ENCODE data around the gene SNORC. TPM values are rescaled to one million over a fixed set of nuclear protein-coding genes. Genes with fewer than 3 reads are reported as not detected.

SNORC gene
- polyA plus RNA-seq, 3 donors: 0.61 TPM; not detected in 2

- Histone ChIP-seq H3K4me3 (replicated peaks in 1 of 3; ENCODE audit: low read depth in 2 of 3, low read length in 3 of 3) (no peak overlapping the region), H2AFZ (ENCODE audit: insufficient read depth, low read depth, low read length, poor library complexity, severe bottlenecking) (peak overlapping the region; percentile 21), H3K9ac (ENCODE audit: insufficient read depth, low read length, poor library complexity, severe bottlenecking) (no peak overlapping the region), H3K79me2 (ENCODE audit: insufficient read depth, low read length) (no peaks in the 10 kb centered on the region), H3K9me3 (replicated peaks in 1 of 2; ENCODE audit: control insufficient read depth in 1 of 2, insufficient read depth in 1 of 2, low read length in 2 of 2) (peaks cover 3 to 27% of the 10 kb centered on the region in 2 donors), H3K4me2 (replicated peaks; ENCODE audit: extremely low read depth, low read length, poor library complexity, severe bottlenecking) (peak overlapping the region; percentile 55), H3K36me3 (replicated peaks in 1 of 2; ENCODE audit: control insufficient read depth in 1 of 2, insufficient read depth in 2 of 2, low read length in 2 of 2) (no peaks in the 10 kb centered on the region), H4K20me1 (ENCODE audit: insufficient read depth, low read length) (no peaks in the 10 kb centered on the region), H3K27ac (ENCODE audit: low read depth in 1 of 2, low read length in 2 of 2) (no peak overlapping the region), H3K27me3 (ENCODE audit: control insufficient read depth in 2 of 2, insufficient read depth in 2 of 2, low read length in 2 of 2) (peaks cover 48 to 65% of the 10 kb centered on the region in 2 donors), H3K4me1 (ENCODE audit: control insufficient read depth in 1 of 2, insufficient read depth in 2 of 2, low read length in 2 of 2) (peaks cover 0 to 8% of the 10 kb centered on the region in 2 donors)
- peaks cover 3% of the 10 kb centered on the region for H3K4me1 Mint-ChIP-seq
- H3K27me3 Mint-ChIP-seq (ENCODE audit: low read depth in 3 of 3): peaks cover 56 to 81% (median 63%) of the 10 kb centered on the region in 3 donors
- H3K27ac Mint-ChIP-seq: no peak overlapping the region
- no peak for TF ChIP-seq CTCF (IDR thresholded peaks at IDR 0.05)
- WGBS (ENCODE audit: insufficient coverage): 18% methylated on average over 9 of the region's 13 CpGs
- peak overlapping the region; percentile 16 to 59 for H3K4me3 Mint-ChIP-seq
- peaks cover 0 to 25% (median 15%) of the 10 kb centered on the region in 7 donors for H3K9me3 Mint-ChIP-seq
- intact Hi-C loops (cut with micrococcal nuclease): no loop called here
- peaks cover 0 to 2% of the 10 kb centered on the region in 2 donors for H3K36me3 Mint-ChIP-seq
- no peak for DNase-seq
These were observed 56.4 kb downstream of the SNORC start for GRCh38 chr2:232926431-232926939.

- DNase-seq: no peak
- no peak for TF ChIP-seq CTCF (IDR thresholded peaks at IDR 0.05)
- Histone ChIP-seq H3K9me3 (replicated peaks in 1 of 2; ENCODE audit: control insufficient read depth in 1 of 2, insufficient read depth in 1 of 2, low read length in 2 of 2) (peaks cover 3 to 27% of the 10 kb centered on the region in 2 donors), H3K27ac (ENCODE audit: low read depth in 1 of 2, low read length in 2 of 2) (no peak overlapping the region), H3K27me3 (ENCODE audit: control insufficient read depth in 2 of 2, insufficient read depth in 2 of 2, low read length in 2 of 2) (peaks cover 48 to 68% of the 10 kb centered on the region in 2 donors), H3K36me3 (replicated peaks in 1 of 2; ENCODE audit: control insufficient read depth in 1 of 2, insufficient read depth in 2 of 2, low read length in 2 of 2) (no peaks in the 10 kb centered on the region), H3K4me1 (ENCODE audit: control insufficient read depth in 1 of 2, insufficient read depth in 2 of 2, low read length in 2 of 2) (peaks cover 0 to 8% of the 10 kb centered on the region in 2 donors), H3K4me2 (replicated peaks; ENCODE audit: extremely low read depth, low read length, poor library complexity, severe bottlenecking) (peak overlapping the region; percentile 55), H3K9ac (ENCODE audit: insufficient read depth, low read length, poor library complexity, severe bottlenecking) (no peak overlapping the region), H3K79me2 (ENCODE audit: insufficient read depth, low read length) (no peaks in the 10 kb centered on the region), H3K4me3 (replicated peaks in 1 of 3; ENCODE audit: low read depth in 2 of 3, low read length in 3 of 3) (peak overlapping the region in 1 of 3 experiments; percentile 34), H2AFZ (ENCODE audit: insufficient read depth, low read depth, low read length, poor library complexity, severe bottlenecking) (peak overlapping the region; percentile 21), H4K20me1 (ENCODE audit: insufficient read depth, low read length) (no peaks in the 10 kb centered on the region)
- Mint-ChIP-seq H3K27me3 (ENCODE audit: low read depth in 3 of 3) (peaks cover 60 to 84% (median 68%) of the 10 kb centered on the region in 3 donors), H3K4me1 (peaks cover 3% of the 10 kb centered on the region), H3K27ac (no peak overlapping the region), H3K4me3 (peak overlapping the region; percentile 16 to 59), H3K36me3 (peaks cover 0 to 2% of the 10 kb centered on the region in 2 donors), H3K9me3 (peaks cover 0 to 25% (median 15%) of the 10 kb centered on the region in 7 donors)
- 2% methylated on average over 68 of the region's 76 CpGs for WGBS (ENCODE audit: insufficient coverage)
- intact Hi-C loops (cut with micrococcal nuclease): no loop called here
These were observed 57.1 kb downstream of the SNORC start for GRCh38 chr2:232927032-232927792.

Data from CD14-positive monocyte (primary cell).